Activated CD8-positive, alpha-beta memory T cell treated with anti-CD3 and anti-CD28 coated beads for 4 hours (primary cell): ENCODE measurements around the gene SERPINB2.
"Not testable (repeated sequence)": the region's sequence is repeated elsewhere in the genome, so short reads cannot be mapped to it uniquely, and the experiment has no call there.

ENCODE experiments used
- DNase-seq, 2 donors: peaks; one replicate each; pipeline ENCODE4 v3.0.0-alpha.2; 2020; ENCODE audit warnings: low read depth in 2 of 2

Gene SERPINB2

GRCh38 chr18:63889626-63890025 lies 2.1 kb downstream of the SERPINB2 start:
- no peak for DNase-seq

GRCh38 chr18:63890237-63890949 lies 2.9 kb downstream of the SERPINB2 start:
- no peak for DNase-seq

GRCh38 chr18:63890950-63891304 lies 3.4 kb downstream of the SERPINB2 start:
- no peak for DNase-seq

GRCh38 chr18:63892566-63892965 lies 5.1 kb downstream of the SERPINB2 start:
- DNase-seq: no peak

- no peak for DNase-seq
Observed at GRCh38 chr18:63894106-63894772, 6.7 kb downstream of the SERPINB2 start.

GRCh38 chr18:63895190-63895589 lies 7.7 kb downstream of the SERPINB2 start:
- no peak for DNase-seq

GRCh38 chr18:63897072-63897471 lies 9.6 kb downstream of the SERPINB2 start:
- DNase-seq: no peak

- no peak for DNase-seq
Observed at GRCh38 chr18:63899206-63899605, 11.7 kb downstream of the SERPINB2 start.

GRCh38 chr18:63903851-63904570 lies 16.5 kb downstream of the SERPINB2 start:
- DNase-seq: no peak

- DNase-seq: no peak
Observed at GRCh38 chr18:63904694-63905093, 17.2 kb downstream of the SERPINB2 start.

GRCh38 chr18:63905361-63905760 lies 17.9 kb downstream of the SERPINB2 start:
- DNase-seq: no peak

GRCh38 chr18:63906056-63906455 lies 18.6 kb downstream of the SERPINB2 start:
- no peak for DNase-seq

- no peak for DNase-seq
Observed at GRCh38 chr18:63907664-63908063, 20.2 kb downstream of the SERPINB2 start, which contains the start of gene SERPINB10. Gene SERPINB10, plus strand, starts transcription at chr18:63907958. Its CDS starts 7,553 bp downstream, at chr18:63915511.

- no peak for DNase-seq
Observed at GRCh38 chr18:63908858-63909257, 21.4 kb downstream of the SERPINB2 start.

GRCh38 chr18:63909870-63910269 lies 22.4 kb downstream of the SERPINB2 start:
- DNase-seq: no peak

GRCh38 chr18:63917817-63918216 lies 30.3 kb downstream of the SERPINB2 start:
- DNase-seq: no peak

GRCh38 chr18:63922049-63922448 lies 34.5 kb downstream of the SERPINB2 start:
- DNase-seq: no peak

- DNase-seq: no peak
Observed at GRCh38 chr18:63924551-63924950, 37.0 kb downstream of the SERPINB2 start.

- DNase-seq: no peak
Observed at GRCh38 chr18:63928331-63928730, 40.8 kb downstream of the SERPINB2 start.

- DNase-seq: not testable (repeated sequence)
Observed at GRCh38 chr18:63929369-63929768, 41.9 kb downstream of the SERPINB2 start.

- DNase-seq: no peak
Observed at GRCh38 chr18:63930773-63931354, 43.4 kb downstream of the SERPINB2 start.

- DNase-seq: no peak
Observed at GRCh38 chr18:63936156-63936931, 48.8 kb downstream of the SERPINB2 start.
